ENCODE measurements around the gene ZG16B.
A peak's percentile ranks its signal among the peaks of the same experiment; 100 is the strongest.

ZG16B gene

DNA sequence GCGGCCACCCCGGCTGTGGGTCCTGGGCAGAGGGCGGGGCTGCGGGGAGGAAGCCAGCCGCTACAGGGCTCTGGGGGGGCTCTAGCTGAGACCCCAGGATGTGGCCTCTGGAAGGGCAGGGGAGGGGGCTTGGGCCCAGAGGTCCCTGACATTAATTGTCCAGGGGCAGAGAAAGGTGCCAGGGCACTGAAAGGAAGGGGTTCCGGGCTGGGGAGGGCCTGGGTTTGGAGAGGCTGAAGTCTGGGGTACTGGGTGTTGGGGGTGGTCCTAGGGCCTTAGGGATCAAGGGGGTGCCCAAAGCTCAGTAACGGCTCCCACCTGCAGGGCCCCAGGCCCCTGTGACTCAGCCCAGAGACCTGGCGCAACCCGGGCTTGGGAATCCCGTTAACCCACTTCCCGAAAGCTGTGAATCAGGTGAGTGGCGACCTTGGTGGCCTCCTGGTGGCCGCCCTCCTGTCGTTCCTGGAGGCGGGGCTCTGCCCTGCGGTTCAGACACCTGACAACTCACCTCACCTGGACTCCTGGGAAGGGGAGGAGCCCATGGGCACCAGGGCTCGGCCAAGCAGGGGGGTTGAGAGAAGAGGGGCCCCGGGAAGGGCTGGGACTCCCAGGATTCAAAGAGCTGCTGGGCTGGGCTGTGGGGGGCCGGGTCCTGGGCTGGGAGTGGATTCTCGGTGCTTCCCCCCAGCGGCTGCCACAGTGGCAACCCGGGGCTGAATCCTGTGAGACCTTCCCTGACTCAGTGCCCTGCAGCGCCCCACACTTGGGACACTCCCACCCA, 28.3 kb downstream of the ZG16B start:
- DNase-seq (ENCODE audit: low read depth), result peak; percentile 54
- TF ChIP-seq, protein P1, sequence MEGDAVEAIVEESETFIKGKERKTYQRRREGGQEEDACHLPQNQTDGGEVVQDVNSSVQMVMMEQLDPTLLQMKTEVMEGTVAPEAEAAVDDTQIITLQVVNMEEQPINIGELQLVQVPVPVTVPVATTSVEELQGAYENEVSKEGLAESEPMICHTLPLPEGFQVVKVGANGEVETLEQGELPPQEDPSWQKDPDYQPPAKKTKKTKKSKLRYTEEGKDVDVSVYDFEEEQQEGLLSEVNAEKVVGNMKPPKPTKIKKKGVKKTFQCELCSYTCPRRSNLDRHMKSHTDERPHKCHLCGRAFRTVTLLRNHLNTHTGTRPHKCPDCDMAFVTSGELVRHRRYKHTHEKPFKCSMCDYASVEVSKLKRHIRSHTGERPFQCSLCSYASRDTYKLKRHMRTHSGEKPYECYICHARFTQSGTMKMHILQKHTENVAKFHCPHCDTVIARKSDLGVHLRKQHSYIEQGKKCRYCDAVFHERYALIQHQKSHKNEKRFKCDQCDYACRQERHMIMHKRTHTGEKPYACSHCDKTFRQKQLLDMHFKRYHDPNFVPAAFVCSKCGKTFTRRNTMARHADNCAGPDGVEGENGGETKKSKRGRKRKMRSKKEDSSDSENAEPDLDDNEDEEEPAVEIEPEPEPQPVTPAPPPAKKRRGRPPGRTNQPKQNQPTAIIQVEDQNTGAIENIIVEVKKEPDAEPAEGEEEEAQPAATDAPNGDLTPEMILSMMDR (IDR thresholded peaks at IDR 0.05; ENCODE audit: control insufficient read depth, extremely low read depth, insufficient read depth), result peak; percentile 14; the same call in 1 of the 2 replicates
- H3K4me3 ChIP-seq (ENCODE audit: low read depth, low read length), result peak overlapping the region; percentile 43

DNA sequence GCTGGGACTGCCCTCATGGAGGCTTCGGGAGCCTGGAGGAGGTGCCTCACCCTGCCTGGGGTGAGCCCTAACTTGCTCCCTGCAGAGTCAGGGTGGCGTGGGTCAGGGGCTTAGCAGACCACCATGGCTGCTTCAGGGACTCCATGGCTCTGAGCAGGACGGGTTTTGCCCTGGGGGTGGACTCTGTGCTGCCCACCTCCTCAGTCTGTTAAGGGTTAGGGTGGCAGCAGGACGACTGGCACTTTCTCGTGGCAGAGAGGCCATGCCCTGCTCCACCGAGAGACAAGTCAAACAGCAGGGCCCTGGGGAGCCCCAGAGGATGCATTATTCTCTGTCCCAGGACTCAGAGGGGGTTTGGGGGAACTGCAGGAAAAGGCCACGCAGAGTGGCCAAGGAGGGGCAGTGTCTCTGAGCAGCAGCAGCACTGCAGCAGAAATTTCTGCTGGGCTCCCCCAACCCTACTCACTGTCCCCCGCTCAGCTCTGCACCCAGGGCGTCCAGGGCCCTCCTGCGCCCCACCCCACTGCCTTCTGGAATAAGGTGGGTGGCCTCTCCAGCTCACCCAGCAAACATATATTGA, 29.7 kb downstream of the ZG16B start:
- no peak for DNase-seq (ENCODE audit: low read depth)
- no peak overlapping the region for H3K4me3 ChIP-seq (ENCODE audit: low read depth, low read length)
- TF ChIP-seq, protein P1 (IDR thresholded peaks at IDR 0.05; ENCODE audit: control insufficient read depth, extremely low read depth, insufficient read depth), result no peak

DNA sequence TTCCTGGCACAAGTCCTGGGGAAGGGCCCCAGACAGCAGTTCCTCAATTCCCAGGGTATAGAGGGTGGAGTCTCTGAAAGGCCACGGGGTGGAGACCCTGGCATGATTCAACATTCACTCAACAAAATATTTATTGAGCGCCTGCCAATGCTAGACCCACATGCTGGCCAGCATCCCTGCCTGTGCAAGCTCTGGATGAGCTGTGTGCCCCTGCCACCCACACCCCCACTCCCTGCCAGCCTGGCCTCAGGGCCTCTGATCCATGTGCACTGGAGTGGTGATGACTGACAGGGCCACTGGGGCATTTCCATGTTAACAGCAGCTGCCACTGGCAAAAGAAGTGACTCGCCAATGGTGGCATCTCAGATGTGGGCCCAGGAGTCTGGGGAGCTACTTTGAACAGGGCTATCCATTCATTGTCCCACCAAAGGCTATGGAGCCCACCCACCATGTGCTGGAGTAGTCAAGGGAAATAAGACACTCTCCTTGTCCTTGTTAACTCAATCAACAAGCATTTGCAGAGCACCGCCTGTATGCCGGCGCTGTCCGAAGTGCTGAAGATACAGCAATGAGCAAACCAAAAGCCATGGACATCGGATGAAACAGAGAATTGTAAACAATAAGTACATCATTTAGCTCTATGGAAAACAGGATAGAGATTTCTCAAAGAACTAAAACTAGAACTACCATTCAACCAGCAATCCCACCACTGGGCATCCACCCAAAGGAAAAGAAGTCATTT, 30.9 kb downstream of the ZG16B start:
- H3K4me3 ChIP-seq (ENCODE audit: low read depth, low read length), result no peak overlapping the region
- TF ChIP-seq, protein P1 (IDR thresholded peaks at IDR 0.05; ENCODE audit: control insufficient read depth, extremely low read depth, insufficient read depth), result no peak
- no peak for DNase-seq (ENCODE audit: low read depth)

DNA sequence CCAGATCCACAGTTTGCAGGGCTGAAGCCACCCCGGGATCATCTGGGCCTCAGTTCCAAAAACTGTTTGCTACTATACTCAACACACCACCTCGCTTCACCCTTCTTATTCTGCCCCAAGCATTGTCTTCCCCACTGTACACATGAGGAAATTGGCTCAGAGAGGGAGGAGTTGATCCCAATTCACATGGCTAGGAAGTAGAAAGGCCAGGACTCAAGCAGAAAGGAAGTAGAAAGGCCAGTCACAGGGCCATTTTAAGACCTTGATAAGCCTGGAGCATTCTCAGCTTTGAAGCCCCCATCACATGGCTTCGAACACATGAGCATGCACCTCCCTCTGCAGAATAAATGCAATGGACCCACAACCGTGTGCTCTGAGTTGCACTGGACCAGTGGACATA, 35.5 kb downstream of the ZG16B start:
- TF ChIP-seq, protein P1 (IDR thresholded peaks at IDR 0.05; ENCODE audit: control insufficient read depth, extremely low read depth, insufficient read depth), result no peak
- no peak for DNase-seq (ENCODE audit: low read depth)

DNA sequence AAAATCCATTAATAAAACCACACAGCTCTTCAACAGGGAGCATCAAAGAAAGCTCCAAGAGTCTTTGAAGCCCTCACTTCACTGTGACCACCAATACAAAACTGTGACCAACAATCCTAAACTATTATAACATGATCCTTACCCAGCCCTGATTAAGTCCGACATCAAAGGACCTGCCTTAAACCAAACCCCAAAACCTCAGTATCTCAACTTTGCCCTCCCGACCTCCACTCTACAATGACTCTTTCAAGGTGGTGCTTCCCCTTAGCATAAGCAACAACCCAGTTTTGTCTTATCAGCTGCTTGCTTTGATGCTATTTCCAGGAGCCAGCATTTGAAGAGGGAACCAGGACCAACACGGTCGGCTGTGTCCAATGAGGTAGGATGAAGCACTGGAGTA, 36.3 kb downstream of the ZG16B start:
- TF ChIP-seq, protein P1 (IDR thresholded peaks at IDR 0.05; ENCODE audit: control insufficient read depth, extremely low read depth, insufficient read depth), result no peak
- H3K4me3 ChIP-seq (ENCODE audit: low read depth, low read length), result no peak overlapping the region
- no peak for DNase-seq (ENCODE audit: low read depth)

More for the DNA sequence above, 35.5 kb downstream of the ZG16B start:
- H3K4me3 ChIP-seq (ENCODE audit: low read depth, low read length), result no peak overlapping the region

DNA sequence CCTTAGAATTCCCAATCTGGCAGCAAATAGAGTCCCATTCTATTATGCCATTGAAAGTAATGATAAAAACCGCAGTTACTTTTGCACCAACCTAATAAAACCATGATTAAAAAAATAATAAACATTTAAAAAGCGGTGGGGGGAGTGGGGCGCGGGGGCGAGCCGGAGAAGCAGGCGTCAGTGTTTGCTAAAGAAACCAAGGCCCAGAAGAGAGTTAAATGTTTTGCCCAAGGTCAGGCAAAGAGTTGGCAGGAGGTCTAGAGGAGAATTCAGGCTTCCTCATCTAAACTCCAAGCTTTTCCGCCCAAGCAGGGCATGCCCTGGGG, 37.5 kb downstream of the ZG16B start:
- peak overlapping the region; percentile 65 for H3K4me3 ChIP-seq (ENCODE audit: low read depth, low read length)
- no peak for DNase-seq (ENCODE audit: low read depth)
- TF ChIP-seq, protein P1 (IDR thresholded peaks at IDR 0.05; ENCODE audit: control insufficient read depth, extremely low read depth, insufficient read depth), result no peak
